Activated CD8-positive, alpha-beta T cell treated with anti-CD3 and anti-CD28 coated beads, Interleukin-2, amount 10 ng/mL, durations not matched to agents 7 days and 5 days (primary cell): Measurements from ENCODE around the gene GPR78. TPM values are rescaled to one million over a fixed set of nuclear protein-coding genes. Genes with fewer than 3 reads are reported as not detected.

Source experiments
- ATAC-seq: fragments of 150-1000 bp; cut with Tn5 transposase; one replicate; pipeline ENCODE4 v1.10.0; 2021; ENCODE audit warnings: moderate library complexity
- CTCF ChIA-PET: fragments of 350-600 bp; sonication (Branson Sonifier 250); formaldehyde crosslinking; loops from one replicate; lab custom pipeline; 2021; ENCODE audit warnings: antibody characterized with exemption; lab: Charles Lee
- POLR2A ChIA-PET: fragments of 350-600 bp; sonication (Branson Sonifier 250); formaldehyde crosslinking; loops from one replicate; lab custom pipeline; 2021; ENCODE audit warnings: antibody characterized with exemption; lab: Charles Lee
- DNase-seq: peaks from one replicate; pipeline ENCODE4 v3.0.0-alpha.2; 2020
- H3K27ac Mint-ChIP-seq: one replicate; pipeline ENCODE4 v1.8.0; 2021; ENCODE audit warnings: mild to moderate bottlenecking, mixed read lengths
- H3K27me3 Mint-ChIP-seq: one replicate; pipeline ENCODE4 v1.8.0; 2021; ENCODE audit warnings: low read depth, mixed read lengths
- H3K36me3 Mint-ChIP-seq: one replicate; pipeline ENCODE4 v1.8.0; 2021; ENCODE audit warnings: low read depth, mixed read lengths
- H3K4me1 Mint-ChIP-seq: one replicate; pipeline ENCODE4 v1.8.0; 2021; ENCODE audit warnings: low read depth, mixed read lengths
- H3K4me3 Mint-ChIP-seq: one replicate; pipeline ENCODE4 v1.8.0; 2021; ENCODE audit warnings: mild to moderate bottlenecking, mixed read lengths
- H3K9me3 Mint-ChIP-seq: one replicate; pipeline ENCODE4 v1.8.0; 2022; ENCODE audit warnings: mixed read lengths; ENCODE audit not compliant: insufficient read depth
- total RNA-seq, 2 experiments: library from RNA; stranded (reverse); gene quantifications; one replicate each; pipeline ENCODE4 v1.2.3, GENCODE V29; 2021

GPR78 gene
- total RNA-seq, 2 experiments from 2014 or later: not detected

GRCh38 chr4:8601086-8601485 lies 20.9 kb downstream of the GPR78 start:
- Mint-ChIP-seq H3K27ac (no peak overlapping the region), H3K9me3 (no peaks in the 10 kb centered on the region), H3K4me1 (peaks cover 7% of the 10 kb centered on the region), H3K27me3 (no peaks in the 10 kb centered on the region), H3K36me3 (no peaks in the 10 kb centered on the region), H3K4me3 (no peak overlapping the region)
- CTCF ChIA-PET: no interaction called here
- POLR2A ChIA-PET: no interaction called here
- no peak for DNase-seq
- ATAC-seq: no peak

GRCh38 chr4:8601556-8601955 lies 21.4 kb downstream of the GPR78 start:
- POLR2A ChIA-PET: no interaction called here
- no peaks in the 10 kb centered on the region for H3K27me3 Mint-ChIP-seq
- DNase-seq (no peak), ATAC-seq (no peak)
- H3K9me3 Mint-ChIP-seq: no peaks in the 10 kb centered on the region
- H3K4me1 Mint-ChIP-seq: peaks cover 7% of the 10 kb centered on the region
- H3K27ac Mint-ChIP-seq: no peak overlapping the region
- CTCF ChIA-PET: no interaction called here
- no peak overlapping the region for H3K4me3 Mint-ChIP-seq
- H3K36me3 Mint-ChIP-seq: no peaks in the 10 kb centered on the region

GRCh38 chr4:8602686-8603430 lies 22.7 kb downstream of the GPR78 start:
- Mint-ChIP-seq H3K27me3 (no peaks in the 10 kb centered on the region), H3K9me3 (no peaks in the 10 kb centered on the region), H3K27ac (no peak overlapping the region), H3K4me3 (no peak overlapping the region), H3K36me3 (no peaks in the 10 kb centered on the region), H3K4me1 (peaks cover 7% of the 10 kb centered on the region)
- ChIA-PET POLR2A (no interaction called here), CTCF (no interaction called here)
- ATAC-seq: no peak
- DNase-seq: no peak

GRCh38 chr4:8603931-8604330 lies 23.7 kb downstream of the GPR78 start:
- CTCF ChIA-PET: no interaction called here
- DNase-seq (no peak), ATAC-seq (no peak)
- H3K4me3 Mint-ChIP-seq: no peak overlapping the region
- no peaks in the 10 kb centered on the region for H3K36me3 Mint-ChIP-seq
- H3K9me3 Mint-ChIP-seq: no peaks in the 10 kb centered on the region
- POLR2A ChIA-PET: no interaction called here
- no peaks in the 10 kb centered on the region for H3K27me3 Mint-ChIP-seq
- H3K27ac Mint-ChIP-seq: no peak overlapping the region
- H3K4me1 Mint-ChIP-seq: peaks cover 4% of the 10 kb centered on the region

GRCh38 chr4:8605289-8605688 lies 25.1 kb downstream of the GPR78 start:
- Mint-ChIP-seq H3K36me3 (no peaks in the 10 kb centered on the region), H3K9me3 (no peaks in the 10 kb centered on the region), H3K4me1 (no peaks in the 10 kb centered on the region), H3K4me3 (no peak overlapping the region), H3K27ac (no peak overlapping the region), H3K27me3 (no peaks in the 10 kb centered on the region)
- DNase-seq: no peak
- ChIA-PET CTCF (no interaction called here), POLR2A (no interaction called here)
- ATAC-seq: no peak

GRCh38 chr4:8606476-8606875 lies 26.3 kb downstream of the GPR78 start:
- no peaks in the 10 kb centered on the region for H3K9me3 Mint-ChIP-seq
- ATAC-seq: no peak
- ChIA-PET CTCF (no interaction called here), POLR2A (no interaction called here)
- no peaks in the 10 kb centered on the region for H3K27me3 Mint-ChIP-seq
- no peak overlapping the region for H3K4me3 Mint-ChIP-seq
- H3K4me1 Mint-ChIP-seq: no peaks in the 10 kb centered on the region
- no peak overlapping the region for H3K27ac Mint-ChIP-seq
- DNase-seq: no peak
- no peaks in the 10 kb centered on the region for H3K36me3 Mint-ChIP-seq

GRCh38 chr4:8606966-8607365 lies 26.8 kb downstream of the GPR78 start:
- H3K27ac Mint-ChIP-seq: no peak overlapping the region
- H3K4me3 Mint-ChIP-seq: no peak overlapping the region
- no peaks in the 10 kb centered on the region for H3K4me1 Mint-ChIP-seq
- no peaks in the 10 kb centered on the region for H3K27me3 Mint-ChIP-seq
- ChIA-PET CTCF (no interaction called here), POLR2A (no interaction called here)
- no peaks in the 10 kb centered on the region for H3K9me3 Mint-ChIP-seq
- DNase-seq (no peak), ATAC-seq (no peak)
- H3K36me3 Mint-ChIP-seq: no peaks in the 10 kb centered on the region

- DNase-seq (peak; percentile 33), ATAC-seq (peak; percentile 61)
- CTCF ChIA-PET: no interaction called here
These were observed 27.6 kb downstream of the GPR78 start for GRCh38 chr4:8607603-8608481.

GRCh38 chr4:8608714-8609391 lies 28.7 kb downstream of the GPR78 start:
- Mint-ChIP-seq H3K9me3 (no peaks in the 10 kb centered on the region), H3K27ac (no peak overlapping the region), H3K27me3 (no peaks in the 10 kb centered on the region), H3K36me3 (no peaks in the 10 kb centered on the region), H3K4me1 (no peaks in the 10 kb centered on the region), H3K4me3 (no peak overlapping the region)
- no peak for ATAC-seq
- DNase-seq: no peak
- CTCF ChIA-PET: no interaction called here
- POLR2A ChIA-PET: no interaction called here

More at GRCh38 chr4:8607603-8608481, 27.6 kb downstream of the GPR78 start:
- Mint-ChIP-seq H3K27me3 (no peaks in the 10 kb centered on the region), H3K27ac (no peak overlapping the region), H3K4me3 (no peak overlapping the region), H3K36me3 (no peaks in the 10 kb centered on the region), H3K4me1 (no peaks in the 10 kb centered on the region), H3K9me3 (no peaks in the 10 kb centered on the region)
- POLR2A ChIA-PET: no interaction called here

- H3K36me3 Mint-ChIP-seq: no peaks in the 10 kb centered on the region
- no peak overlapping the region for H3K27ac Mint-ChIP-seq
- H3K4me1 Mint-ChIP-seq: no peaks in the 10 kb centered on the region
- no peak for ATAC-seq
- ChIA-PET POLR2A (no interaction called here), CTCF (no interaction called here)
- no peak overlapping the region for H3K4me3 Mint-ChIP-seq
- DNase-seq: no peak
- H3K9me3 Mint-ChIP-seq: no peaks in the 10 kb centered on the region
- H3K27me3 Mint-ChIP-seq: no peaks in the 10 kb centered on the region
These were observed 29.2 kb downstream of the GPR78 start for GRCh38 chr4:8609406-8609805.

- no peak for ATAC-seq
- CTCF ChIA-PET: no interaction called here
These were observed 29.7 kb downstream of the GPR78 start for GRCh38 chr4:8609824-8610350.

More at GRCh38 chr4:8609824-8610350, 29.7 kb downstream of the GPR78 start:
- Mint-ChIP-seq H3K27ac (no peak overlapping the region), H3K36me3 (no peaks in the 10 kb centered on the region), H3K4me3 (no peak overlapping the region), H3K9me3 (no peaks in the 10 kb centered on the region), H3K27me3 (no peaks in the 10 kb centered on the region), H3K4me1 (peaks cover 4% of the 10 kb centered on the region)
- POLR2A ChIA-PET: no interaction called here
- DNase-seq: no peak
